GM18858 (cell line): ENCODE data around the gene CSTB.

Source experiments
- ATAC-seq: cut with Tn5 transposase; IDR thresholded peaks from one replicate; pipeline ENCODE4 v1.9.1; 2021; ENCODE audit not compliant: unreplicated experiment

CSTB gene

DNA sequence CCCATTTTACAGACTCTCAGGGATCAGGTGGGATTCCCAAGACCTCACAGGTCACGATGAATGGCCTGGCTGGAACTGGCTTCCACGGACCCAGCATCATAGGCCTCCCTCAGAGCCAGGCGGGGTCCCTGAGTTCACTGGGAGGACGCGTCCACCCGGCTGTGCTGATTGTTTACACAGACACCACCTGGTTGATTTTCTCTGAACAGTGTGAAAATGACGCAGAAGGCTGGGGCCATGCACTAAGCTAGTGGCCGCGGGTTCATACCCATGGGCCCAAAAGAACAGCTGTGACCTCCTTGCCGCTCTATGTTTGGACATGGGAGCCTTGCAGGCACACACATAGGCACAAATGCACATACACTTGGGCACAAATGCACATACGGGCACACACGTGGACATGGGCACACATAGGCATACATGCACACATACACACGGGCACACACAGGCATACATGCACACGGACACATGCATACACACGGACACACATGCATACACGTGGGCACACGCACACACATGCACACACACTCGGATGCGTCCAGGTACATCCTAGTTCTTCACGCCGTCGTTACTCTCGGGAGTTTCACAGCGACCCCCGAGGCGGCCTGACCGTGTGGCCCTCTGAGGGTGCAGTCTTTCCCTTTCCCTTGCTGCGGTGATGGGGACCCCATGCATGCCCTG, 23.2 kb downstream of the CSTB start:
- no peak for ATAC-seq

DNA sequence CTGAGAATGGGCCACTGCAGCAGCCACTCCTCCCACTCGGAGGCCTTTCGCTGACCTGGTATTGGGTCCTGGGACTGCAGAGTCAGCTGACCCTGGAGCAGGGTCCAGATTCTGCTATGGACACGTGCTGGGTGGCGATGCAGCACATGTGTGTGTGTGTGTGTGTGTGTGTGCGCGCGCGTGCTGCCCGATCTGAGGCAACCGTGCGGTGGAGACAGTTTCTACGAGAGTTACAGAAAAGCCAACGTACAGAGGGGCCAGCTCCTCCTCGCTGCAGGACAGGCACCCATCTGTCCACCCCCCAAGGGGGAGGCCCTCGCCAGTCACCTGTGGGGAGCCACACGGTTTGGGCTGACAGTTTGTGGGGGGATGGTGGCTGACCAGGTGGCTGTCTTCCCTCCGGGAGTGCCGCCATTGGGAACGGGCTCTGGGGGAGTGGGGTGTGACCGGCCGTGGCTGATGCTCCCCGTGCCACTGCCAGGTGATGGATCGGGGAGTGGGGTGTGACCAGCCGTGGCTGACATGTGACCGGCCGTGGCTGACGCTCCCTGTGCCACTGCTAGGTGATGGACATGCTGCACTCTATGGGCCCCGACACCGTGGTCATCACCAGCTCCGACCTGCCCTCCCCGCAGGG, 24.0 kb downstream of the CSTB start:
- ATAC-seq: no peak

DNA sequence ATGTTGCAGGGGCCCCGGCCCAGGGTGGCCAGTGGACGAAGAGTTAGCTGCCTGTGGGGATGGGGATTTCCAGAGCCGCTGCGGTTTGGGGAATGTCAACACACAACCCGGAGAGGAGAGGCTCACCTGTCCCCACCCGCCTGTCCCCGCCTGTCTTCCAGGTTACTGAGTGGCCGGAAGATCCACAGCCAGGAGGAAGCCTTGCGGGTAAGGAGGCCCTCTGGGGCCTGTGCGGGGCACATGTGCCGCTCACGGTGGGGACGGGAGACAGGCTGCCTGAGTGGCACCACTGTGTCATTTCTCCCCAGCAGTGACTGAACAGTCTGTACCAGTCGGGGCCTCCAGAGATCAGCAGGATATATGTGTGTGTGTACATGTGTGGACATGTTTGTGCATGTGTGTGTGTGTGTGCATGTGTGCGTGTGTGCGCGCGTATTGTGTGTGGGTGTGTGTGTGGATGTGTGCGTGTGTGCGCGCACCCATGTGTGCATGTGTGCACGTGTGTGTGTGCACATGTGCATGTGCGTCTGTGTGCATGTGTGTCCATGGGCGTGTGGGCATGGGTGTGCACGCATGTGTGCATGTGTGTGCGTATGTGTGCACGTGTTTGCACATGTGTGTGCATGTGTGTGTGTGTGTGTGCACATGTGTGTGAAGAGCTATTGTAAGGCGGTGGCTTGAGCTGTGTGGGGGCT, 25.6 kb downstream of the CSTB start:
- no peak for ATAC-seq

DNA sequence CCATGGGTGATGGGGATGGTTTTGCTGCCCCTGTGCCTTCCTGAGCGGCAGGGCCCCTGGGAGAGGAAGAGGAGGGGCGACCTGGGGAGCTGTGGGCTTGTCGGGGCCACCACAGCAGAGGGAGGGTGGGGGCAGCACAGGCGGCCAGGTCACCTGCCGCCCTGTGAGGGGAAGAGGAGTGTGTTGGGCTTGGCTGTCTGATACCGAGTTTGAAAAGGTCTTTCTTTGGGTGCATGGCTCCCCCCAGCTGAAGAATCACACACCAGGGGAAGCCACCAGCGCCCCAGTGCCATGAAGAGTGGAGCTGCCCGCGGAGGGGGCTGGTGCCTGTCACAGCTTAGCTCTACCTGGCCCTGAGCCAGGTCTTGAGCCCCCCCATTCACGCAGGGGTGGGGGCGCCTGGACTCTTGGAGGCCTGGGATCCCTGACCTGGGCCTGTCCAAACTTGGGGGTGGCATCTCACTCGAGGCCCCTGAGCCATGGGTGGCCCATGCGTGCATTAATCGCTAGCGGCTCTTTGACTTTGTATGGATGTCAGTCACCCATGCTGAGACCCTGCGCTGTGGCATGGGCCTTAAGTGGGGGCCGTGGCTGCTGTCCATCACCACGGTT, 26.4 kb downstream of the CSTB start:
- no peak for ATAC-seq

DNA sequence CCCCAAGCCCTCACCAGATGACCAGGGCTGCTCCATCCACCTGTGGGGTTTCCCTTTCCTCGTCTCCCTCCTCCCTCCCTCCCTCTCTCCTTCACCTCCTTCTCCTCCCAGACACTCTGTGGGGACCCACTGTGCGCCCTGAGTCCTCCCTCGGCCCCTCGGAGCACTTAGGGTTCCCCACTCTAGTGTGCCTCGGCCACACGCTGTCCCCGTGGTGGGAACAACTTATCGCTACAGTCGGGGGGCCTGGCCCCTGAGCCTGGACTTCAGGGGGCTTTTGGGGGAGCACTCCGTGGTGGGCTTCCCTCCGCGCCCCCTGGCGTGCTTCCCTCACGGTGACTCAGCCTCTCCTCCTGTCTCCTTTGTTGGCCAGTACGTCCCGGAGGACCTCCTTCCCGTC, 27.5 kb downstream of the CSTB start:
- ATAC-seq: no peak

DNA sequence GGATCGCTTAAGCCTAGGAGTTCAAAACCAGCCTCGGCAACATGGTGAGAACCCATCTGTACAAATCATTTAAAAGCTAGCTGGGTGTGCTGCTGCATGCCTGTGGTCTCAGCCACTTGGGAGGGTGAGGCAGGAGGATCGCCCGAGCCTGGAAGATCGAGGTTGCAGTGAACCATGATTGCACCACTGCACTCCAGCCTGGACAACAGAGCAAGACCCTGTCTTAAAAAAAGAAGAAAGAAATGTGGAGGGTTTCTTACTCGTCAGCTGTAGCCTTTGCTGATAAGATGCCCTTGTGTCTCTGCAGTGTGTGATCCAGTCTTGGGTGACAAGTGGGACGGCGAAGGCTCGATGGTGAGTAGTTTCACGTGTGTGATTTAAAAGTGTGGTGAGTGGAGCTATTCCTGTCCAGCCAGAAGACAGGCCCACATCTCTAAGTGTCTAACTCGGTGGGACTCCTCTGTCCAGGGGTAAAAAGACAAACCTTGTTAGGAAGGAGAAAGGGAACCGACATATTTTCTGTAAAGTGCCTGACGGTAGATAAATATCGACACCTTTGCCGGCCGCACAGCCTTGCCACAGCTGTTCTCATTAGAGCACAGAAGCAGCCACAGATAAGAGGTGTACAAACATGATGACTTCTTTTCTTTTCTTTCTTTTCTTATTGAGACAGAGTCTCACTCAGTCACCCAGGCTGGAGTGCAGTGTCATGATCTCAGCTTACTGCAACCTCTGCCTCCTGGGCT, 30.2 kb downstream of the CSTB start:
- ATAC-seq: no peak

DNA sequence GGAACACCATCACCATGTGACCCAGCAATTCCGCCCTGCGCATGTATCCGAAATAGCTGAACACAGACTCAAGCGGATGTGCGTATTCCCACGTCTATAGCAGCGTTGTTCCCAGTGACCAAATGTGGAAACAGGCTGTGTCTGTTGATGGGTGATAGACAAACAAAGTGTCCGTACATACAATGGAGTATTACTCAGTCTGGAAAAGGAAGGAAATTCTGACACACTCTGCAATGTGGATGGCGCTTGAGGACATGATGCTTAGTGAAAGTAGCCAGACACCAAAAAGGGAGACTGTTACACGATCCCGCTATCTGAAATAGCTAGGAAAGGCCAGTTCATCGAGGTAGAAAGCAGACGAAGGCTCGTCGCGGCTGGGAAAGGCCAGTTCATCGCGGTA, 31.4 kb downstream of the CSTB start:
- ATAC-seq: no peak

DNA sequence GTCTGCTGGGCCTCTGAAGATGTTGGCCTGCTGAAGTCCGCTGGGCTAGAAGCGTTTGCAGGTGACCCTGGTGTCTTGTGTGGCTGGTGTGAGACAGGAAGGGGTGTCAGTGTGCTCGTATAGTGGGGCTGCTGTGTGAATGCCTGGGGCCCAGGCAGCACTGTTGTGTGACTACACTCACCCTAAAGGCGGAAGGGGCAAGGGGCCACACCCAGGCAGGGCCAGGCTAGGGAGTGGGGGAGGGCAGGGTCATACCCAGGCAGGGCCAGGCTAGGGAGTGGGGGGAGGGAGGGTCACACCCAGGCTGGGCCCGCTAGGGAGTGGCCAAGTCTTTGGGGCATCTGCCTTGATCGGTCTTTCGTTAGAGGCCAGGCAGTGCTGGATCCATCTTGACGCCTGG, 32.2 kb downstream of the CSTB start:
- no peak for ATAC-seq

DNA sequence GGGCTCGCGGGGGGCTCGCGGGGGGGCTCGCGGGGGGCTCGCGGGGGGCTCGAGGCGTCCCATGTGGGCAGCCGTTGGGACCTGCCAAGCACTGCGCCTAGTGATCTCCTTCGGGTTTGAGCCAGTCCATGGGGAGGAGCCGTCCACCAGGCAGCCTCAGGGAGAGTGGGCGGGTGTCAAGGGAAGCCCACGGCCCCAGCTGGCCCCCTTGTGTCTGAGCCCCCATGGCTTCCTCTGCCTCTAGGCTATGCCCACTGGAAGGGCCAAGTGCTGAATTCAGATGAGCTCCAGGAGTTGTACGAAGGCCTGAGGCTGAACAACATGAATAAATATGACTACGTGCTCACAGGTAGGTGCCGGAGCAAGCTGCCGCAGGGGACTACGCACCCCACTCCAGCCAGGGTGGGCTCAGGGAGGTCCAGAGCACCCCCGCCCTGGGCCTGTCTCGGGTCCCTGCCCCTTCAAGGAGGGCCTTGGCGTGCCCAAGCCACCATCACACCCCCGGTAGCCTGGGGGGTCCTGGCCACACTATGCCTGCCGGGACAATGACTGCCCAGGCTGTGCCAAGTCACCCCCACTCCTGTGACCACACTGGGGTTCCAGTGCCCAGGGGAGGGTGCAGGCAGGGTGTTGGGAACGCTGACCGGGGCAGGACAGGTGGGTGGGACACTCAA, 34.5 kb downstream of the CSTB start:
- no peak for ATAC-seq

DNA sequence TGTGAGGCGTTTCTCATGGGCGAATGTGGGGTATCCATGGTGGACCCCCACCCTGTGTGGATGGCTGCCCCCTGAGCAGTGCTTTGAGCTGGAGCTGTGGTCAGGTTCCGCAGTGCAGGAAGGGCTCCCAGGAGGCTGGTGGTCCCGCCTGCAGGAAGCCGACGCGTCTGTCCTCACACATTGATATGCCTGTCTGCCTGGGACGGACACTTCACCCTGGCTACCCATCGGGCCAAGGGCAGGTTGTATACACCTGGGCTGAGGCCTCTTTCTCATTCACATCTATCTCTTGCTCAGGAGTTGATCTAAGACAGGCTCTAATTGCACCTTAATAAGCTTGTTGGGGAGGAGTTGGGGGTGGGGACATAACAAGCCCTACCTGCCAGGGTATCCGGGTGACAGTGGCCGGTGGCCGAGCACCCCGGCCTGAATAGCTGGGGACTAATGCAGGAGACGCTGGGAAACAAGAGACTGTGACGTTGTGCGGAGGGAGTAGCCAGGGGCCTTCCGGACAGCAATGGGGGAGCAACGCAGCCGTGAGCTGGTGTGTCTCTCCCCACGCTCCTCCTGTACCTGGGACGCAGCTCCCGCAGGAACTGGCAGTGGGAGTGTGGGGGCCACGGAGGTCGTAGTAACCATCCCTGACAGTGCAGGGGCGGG, 35.5 kb downstream of the CSTB start:
- ATAC-seq: no peak

DNA sequence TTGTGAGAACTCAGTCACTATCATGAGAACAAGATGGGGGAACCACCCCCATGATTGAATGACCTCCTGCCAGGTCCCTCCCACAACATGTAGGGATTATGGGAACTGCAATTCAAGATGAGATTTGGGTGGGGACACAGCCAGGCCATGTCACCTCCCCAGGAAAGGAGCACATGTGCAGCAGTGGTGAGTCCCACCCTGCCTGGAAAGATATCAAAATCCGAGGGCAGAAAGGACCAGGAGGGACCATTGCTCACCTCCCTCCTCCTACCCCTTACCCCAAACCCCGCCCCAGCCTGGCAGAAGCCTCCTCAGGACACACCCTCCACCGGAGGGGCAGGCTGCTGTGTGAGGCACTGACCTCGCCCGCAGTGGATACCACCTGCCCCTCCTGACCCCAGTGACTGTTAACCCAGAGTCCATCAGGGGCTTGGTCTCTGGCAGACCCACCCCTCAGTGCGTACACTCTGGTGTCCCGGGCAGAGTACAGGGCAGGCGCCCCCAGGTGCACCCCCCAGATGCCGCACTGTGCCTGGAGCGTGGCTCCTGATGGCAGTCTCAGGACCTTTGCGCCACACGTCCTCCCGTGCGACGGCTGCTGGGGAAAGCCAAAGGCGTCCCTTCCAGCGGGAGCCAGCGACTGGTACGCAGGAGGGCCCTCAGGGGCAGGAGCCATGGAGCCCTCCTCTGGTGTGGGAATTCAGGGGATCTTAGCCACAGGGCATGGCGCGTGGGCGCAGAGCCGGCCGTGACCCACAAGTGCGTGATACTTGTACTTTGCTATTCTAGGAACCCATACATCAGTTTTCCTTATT, 36.3 kb downstream of the CSTB start:
- ATAC-seq: no peak

DNA sequence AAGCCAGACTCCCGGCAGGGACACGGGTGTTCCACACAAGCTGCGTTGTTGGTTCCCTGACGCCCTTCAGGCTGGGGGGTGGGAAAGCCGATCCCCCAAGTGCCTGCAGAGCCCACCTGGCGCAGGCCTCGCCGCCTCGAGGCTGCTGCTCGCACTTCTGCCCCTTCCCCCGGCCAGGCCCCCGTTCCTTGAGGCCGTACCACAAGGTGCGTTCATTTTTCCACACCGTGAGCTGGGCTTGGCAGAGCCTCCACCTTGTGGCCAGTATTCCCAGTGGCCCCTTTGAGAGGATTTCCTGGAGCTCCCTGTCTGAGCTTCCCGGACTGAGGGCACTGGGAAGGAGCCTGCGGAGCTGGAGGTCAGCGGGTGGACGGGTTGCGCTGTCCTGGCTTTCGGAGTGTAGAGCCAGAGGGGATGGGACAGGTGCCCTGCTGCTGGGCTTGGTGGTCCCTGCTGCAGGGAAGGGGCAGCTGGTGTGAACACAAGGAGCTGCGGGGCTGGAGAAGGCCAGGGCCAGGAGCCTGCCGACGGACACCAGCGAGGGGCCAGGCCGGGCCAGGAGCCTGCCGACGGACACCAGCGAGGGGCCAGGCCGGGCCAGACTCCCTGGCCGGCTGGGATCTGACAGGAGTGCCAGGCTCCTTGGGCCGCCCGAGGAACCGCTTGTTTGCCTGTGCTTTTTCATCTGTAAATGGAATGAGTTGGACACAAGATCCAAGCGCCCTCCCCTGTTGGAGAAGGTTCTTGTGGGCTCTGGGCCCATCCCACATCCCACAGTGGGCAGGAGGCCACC, 38.8 kb downstream of the CSTB start:
- no peak for ATAC-seq

DNA sequence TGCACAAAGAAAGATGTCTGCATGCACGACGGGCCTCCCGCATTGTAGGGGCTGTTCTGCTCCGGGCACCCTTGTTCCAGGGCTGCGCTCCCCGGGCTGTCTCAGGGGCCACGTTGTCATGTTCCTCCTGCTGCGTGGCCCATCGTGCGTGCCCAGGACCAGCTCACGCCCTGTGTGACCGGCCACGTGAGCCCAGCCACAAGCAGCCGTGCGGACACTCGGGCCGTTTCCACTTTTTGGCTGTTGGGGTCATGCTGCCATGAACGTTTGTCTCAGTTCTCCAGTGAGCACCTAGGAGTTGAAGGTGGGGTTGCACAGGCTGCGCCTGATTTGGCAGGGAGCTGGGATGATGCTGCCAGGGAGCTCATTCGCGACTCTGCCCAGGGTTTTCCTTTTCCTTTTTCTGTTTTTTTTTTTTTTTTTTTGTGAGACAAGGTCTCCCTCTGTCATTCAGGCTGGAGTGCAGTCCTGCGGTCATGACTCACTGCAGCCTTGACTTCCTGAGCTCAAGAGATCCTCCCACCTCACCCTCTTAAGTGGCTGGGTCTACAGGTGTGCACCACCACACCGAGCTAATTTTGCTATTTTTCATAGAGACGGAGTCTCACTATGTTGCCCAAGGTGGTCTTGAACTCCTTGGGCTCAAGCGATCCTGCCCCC, 39.8 kb downstream of the CSTB start:
- no peak for ATAC-seq

DNA sequence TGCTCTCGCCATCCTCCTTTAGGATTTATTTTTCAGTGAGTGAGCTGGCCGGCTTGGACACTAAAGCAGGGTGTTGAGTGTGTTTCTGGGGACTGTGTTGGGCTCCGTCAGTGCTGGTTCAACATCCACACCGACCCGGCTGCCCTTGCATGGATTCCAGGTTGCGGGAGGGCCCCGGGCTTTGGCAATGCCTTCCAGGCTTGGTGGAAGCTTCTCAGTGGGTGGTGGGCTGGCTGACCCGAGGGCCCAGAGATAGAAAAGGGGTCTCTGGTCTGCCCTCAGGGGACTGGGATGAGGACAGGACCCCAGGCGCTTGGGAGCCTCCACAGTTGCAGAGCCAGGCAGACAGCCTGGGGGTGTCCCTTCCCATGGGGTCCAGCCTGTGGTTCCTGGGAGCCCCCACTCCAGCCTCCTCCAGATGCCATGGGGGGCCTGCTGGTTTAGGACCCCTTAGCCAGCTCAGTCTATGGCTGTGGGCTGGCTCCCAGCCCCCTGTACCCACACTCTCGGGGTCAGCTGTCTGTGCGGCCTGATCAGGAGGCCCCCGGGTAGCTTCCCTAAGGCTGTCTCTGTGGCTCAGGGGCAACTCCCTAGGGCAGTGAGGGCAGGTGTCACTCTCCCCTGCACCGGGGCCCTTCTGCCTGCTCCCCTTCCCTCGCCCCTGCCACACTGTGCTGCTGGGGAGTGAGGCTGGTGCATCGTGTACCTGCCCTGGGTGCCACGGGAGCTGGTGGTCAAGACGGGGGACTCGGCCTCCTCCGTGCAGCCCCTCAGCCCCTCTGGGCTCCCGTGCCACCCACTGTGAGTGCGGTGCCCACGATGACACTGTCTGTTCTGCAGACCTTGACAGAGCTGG, 40.6 kb downstream of the CSTB start:
- ATAC-seq: no peak

DNA sequence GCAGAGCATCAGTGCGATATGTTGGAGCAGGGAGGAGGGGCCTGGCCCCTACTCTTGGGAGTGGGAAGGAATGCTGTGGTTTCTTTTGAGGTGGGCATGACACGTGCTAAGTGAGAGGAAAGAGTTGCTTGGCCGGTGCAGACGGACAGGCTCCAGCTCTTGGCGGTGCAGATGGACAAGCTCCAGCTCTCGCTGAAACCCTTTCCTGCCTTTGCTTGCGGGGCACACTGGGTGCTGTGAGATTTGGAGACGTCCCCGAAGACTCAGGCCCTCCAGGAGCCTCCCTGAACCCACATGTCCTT, 41.2 kb downstream of the CSTB start:
- no peak for ATAC-seq

DNA sequence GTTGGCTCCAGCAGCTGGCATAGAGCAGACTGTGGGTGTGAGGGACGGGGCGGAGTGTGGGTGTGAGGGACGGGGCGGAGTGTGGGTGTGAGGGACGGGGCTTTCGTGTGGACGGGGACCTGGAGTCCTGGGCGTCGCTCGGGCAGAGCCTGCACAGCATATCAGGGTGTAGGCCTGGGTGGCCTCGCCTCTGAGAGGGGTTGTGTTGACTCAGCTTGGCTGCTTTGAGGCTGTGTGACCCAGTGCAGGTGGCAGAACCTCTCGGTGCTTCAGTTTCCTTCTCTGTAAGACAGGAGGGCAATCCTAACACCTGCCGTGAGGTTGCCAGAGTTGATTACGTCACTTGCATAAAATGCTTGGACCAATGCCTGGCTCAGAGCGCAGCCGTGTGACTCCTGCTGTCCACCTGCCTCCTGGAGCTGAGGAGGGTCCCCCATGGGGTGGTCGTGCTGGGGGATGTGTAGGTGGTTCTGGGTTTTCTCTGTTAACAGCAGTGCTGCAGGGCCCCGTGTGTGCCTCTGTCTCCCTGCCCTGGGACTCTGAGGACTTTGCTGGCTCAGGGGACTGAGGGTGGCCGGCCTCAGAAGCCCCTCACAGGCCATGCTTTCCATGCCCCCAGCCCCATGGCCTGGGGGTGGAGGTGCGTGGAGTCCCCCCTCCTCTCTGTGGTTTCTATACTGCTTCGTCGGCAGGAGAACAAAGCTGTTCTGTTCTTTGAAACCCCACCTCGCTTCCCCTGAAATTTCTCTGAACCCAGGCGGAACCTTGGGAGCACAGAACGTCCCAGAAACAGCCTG, 41.8 kb downstream of the CSTB start:
- ATAC-seq: no peak
